Stimulated activated CD8-positive, alpha-beta memory T cell treated with anti-CD3 and anti-CD28 coated beads, Interleukin-7, amount 100 ng/mL, for 1 hour (primary cell): ENCODE measurements around the gene NRXN3.

Experiments used
- DNase-seq, 2 donors: peaks; one replicate each; pipeline ENCODE4 v3.0.0-alpha.2; 2020; ENCODE audit warnings: low read depth in 2 of 2

NRXN3 gene

DNA sequence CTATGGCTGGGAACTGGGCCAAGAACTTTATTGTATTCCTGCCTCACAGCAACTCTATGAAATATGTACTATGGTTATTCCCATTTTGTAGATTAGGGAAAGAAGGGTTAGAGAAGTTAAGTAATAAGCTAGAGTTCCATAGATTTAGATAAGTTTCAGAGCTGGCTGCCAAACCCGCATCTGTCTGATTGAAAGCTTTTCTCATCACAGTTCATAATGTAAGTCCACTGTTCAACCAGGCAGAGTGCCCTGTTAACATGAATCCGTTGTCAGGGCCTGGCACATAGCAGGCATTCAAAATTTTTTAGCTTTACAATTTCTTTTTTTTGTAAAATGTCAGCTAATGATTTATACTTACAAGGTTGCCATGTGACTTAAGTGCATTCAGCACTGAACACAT lies 467.3 kb downstream of the NRXN3 start:
- no peak for DNase-seq

DNA sequence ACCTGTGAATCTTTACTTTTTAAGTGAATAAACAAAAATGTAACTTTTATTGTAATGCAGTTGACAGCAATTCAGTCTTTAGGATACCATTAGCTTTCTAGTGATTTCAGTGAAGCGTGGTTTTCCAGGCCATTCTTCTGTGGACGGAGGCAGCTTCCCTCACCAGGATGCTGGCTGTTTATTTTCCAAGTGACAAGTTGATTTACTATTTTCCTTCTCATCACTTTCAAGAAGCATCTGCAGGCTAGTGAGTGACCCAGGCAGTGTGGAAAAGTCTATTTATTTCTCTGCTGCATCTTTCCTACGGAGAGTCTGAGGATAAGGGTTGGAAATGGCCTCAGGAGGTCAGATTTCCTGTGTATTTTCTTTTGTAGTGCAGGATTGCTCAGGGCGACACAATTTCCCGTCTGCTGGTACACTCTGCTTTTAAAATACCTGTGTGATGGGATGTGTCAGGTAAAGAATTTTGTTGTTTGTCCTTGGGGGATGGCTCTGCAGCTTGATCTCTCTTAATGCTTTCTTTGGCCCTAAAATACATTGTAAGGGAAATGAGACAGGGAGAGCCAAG lies 467.8 kb downstream of the NRXN3 start:
- DNase-seq = no peak

DNA sequence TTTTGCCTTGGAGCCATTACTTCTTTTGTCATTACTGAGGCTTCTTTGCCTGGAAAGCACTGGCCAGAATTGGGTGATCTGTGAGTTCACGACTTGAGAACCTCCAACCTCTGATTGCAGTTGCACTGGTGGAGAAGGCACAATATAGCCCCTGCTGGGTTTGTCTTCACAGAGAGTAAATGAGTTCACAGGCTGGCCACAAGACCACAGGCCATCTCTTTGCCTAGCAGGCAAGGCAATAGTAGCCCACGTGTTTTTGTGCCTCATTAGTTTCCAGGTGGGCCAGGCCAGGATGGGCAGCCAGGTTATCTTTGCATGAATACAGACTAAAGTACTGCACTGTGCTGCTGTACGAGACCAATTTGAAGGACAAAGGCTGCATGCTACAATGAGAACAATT lies 468.8 kb downstream of the NRXN3 start:
- DNase-seq = no peak

DNA sequence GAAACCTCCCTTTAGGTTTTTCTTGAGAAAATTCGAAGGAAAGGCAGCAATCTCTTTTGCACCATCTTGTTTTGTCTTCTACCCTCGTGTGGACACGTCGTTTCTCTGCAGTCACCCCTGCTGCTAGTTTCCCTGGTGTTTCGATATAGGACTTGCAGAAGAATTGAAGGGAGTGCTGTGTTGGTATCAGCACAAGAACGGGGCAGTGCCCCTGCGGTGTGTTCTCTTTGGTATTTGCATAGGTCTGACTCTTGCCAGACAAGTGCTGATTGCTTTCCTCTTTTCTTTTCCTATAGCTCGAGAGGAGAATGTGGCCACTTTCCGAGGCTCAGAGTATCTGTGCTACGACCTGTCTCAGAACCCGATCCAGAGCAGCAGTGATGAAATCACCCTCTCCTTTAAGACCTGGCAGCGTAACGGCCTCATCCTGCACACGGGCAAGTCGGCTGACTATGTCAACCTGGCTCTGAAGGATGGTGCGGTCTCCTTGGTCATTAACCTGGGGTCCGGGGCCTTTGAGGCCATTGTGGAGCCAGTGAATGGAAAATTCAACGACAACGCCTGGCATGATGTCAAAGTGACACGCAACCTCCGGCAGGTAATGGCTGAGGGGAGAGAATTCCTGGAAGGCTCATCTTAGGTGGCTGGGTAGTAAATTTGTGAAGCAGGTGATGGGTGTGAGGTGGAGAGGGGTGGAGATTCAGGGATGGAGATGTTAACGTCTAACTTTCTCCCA lies 474.8 kb downstream of the NRXN3 start:
- no peak for DNase-seq

GRCh38 chr14:78652727-78653126 lies 482.6 kb downstream of the NRXN3 start:
- no peak for DNase-seq

GRCh38 chr14:78653173-78653572 lies 483.0 kb downstream of the NRXN3 start:
- DNase-seq = no peak

DNA sequence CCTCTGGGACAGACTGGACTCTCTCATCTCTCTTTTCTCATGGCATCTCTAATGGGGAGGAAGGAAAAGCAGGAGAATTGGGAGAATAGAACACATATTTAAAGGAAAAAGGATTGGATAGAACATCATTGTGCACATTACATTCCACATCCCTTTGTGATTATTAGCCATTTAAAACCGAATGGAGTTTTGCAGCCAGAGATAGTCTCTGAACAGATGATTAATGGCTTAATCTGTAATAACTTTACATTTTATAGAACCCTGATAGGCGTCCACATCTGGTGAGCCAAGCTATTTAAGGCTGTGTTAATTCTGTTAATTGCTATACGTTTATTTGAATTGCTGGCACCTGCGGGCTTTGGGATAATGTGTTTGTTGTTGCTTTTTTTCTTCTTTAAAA lies 487.3 kb downstream of the NRXN3 start:
- no peak for DNase-seq

- no peak for DNase-seq
These were observed 494.7 kb downstream of the NRXN3 start for GRCh38 chr14:78664841-78665240.

GRCh38 chr14:78666336-78667056 lies 496.3 kb downstream of the NRXN3 start:
- DNase-seq = no peak

GRCh38 chr14:78667141-78667540 lies 497.0 kb downstream of the NRXN3 start:
- DNase-seq = no peak

DNA sequence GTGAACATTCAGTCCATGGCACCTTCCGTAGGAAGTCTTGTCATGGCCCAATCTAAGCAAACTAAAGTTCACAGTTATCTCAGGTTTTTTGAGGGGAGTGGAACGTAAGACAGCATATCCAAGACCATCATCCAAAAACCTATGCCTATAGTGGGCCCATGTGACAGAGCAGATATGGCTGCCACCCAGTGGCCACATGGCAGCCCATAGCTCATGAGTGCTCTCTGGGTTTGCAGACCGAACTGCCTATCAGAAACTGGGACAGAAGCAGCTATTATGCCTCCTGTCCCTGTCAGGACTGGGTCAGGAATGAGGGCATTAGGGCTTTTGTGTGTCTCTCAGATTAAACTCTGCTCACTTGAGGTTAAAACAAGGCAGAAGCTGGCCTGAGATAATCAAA lies 503.7 kb downstream of the NRXN3 start:
- DNase-seq = no peak

DNA sequence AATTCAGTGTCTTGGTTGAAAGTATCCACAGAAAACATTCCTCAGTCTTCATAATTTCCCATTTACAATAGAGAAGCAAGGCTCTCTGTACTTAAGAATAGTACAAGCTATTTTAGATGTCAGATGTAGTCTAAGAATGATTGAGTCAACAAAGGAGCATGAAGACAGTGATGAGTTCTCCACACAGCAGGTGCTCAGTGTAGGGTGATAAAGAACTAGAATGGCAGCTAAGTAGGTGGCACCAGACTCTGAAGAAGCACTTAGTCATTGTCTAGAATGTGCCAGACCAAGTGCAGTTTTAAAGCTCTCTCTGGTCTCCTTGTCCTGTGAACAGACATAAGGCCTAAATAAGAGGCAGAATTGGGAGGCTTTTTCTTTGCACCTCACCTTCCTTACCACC lies 504.6 kb downstream of the NRXN3 start:
- DNase-seq = no peak

- DNase-seq = no peak
These were observed 513.0 kb downstream of the NRXN3 start for GRCh38 chr14:78683206-78683605.

- DNase-seq = no peak
These were observed 513.8 kb downstream of the NRXN3 start for GRCh38 chr14:78683981-78684380.

GRCh38 chr14:78688503-78688902 lies 518.3 kb downstream of the NRXN3 start:
- DNase-seq = no peak

DNA sequence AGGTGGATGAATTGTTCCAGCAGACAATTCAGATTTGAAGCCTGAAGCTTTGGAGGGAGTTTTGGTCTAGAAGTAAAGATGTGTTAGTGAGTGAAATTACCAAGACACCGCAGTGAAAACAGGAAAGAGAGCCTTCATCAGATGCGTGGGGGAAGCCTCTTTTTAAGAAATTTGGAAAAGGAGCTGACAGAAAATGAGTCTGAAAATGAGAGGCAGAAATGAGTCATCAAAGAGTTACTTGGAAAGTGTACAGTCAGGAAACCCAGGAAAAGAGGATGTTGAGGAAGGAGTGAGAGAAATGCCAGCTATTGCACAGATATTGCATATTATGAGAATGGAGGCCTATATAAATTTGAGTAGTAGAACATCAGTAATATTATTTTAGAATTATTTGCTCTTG lies 520.7 kb downstream of the NRXN3 start:
- DNase-seq = no peak

DNA sequence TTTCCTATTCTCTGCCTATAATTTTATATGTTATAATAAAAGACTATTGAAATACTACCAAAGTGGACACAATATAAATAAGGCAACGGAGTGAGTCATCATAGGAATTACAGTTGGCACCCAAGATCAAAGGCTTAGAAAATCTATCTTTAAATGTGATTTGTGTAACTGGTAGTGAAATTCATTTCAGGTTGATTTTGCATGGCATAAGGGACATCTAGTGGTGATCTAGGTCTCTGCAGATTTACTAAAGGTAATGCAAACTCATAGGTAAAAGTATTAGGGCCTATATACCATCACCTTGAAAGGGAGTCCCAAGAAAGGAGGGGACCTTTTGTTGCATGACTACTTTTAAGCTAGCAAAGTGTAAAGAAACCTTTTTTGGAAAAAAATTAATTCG lies 527.2 kb downstream of the NRXN3 start:
- no peak for DNase-seq

DNA sequence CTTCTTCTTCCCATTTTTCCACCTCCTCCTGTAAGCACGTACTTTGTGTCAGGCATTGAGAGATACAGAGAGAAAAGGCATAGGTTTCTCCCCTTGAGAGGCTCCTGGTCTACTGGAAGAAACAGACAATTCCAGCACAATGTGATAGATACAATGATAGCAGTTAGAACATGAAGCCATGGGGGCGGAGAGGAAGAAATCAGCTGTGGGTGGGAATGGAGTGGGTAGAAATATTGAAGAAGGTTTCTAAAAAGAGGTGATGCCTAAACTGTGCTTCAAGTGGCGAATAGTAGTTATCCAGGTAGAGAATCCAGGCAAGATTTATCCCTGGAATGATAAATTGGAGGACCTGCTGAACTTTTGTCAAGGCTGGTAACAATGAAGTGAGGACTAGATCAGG lies 528.8 kb downstream of the NRXN3 start:
- no peak for DNase-seq

- DNase-seq = no peak
These were observed 530.1 kb downstream of the NRXN3 start for GRCh38 chr14:78700236-78700635.

GRCh38 chr14:78701246-78701645 lies 531.1 kb downstream of the NRXN3 start:
- no peak for DNase-seq

DNA sequence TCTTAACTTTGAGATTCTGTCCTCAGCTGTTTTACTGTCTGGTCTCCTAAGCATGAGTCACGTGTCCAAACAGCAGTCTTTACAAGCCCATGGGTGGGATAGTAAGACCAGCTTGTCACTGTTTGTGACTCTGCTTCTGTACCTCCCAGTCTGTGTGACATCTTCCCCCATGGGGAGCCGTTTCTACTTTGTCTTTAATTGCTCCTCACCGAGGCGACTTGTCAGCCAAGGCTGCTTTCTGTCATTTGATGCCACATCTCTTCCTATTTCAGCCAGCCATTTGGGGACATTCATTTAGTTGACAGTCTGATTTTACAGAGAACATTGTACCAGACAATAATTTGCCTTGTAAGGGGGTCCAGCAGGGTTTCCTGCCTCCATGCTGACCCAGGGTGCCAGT lies 534.8 kb downstream of the NRXN3 start:
- no peak for DNase-seq

GRCh38 chr14:78705989-78706388 lies 535.8 kb downstream of the NRXN3 start:
- DNase-seq = no peak
